CD14-positive monocyte (primary cell): ENCODE measurements around the gene SLC8A2. TPM values are rescaled to one million over a fixed set of nuclear protein-coding genes. Genes with fewer than 3 reads are reported as not detected.

Source experiments
- DNase-seq, 3 donors: peaks; one replicate each; pipeline ENCODE4 v3.0.0-alpha.2; 2011 to 2022
- H2AFZ ChIP-seq: 2 replicates; pipeline ENCODE4 v1.6.0; 2012; ENCODE audit warnings: mild to moderate bottlenecking, low read depth, low read length, inconsistent platforms; ENCODE audit not compliant: insufficient read depth, poor library complexity, severe bottlenecking
- H3K27ac ChIP-seq, 2 donors: 1 replicate in 1 of 2; 2 replicates in 1 of 2; pipeline ENCODE4 v1.5.1; 2012 to 2013; ENCODE audit warnings: low read length in 2 of 2, control low read depth in 1 of 2, inconsistent platforms in 1 of 2, low read depth in 1 of 2, mild to moderate bottlenecking in 1 of 2
- H3K27me3 ChIP-seq, 2 donors: one replicate each; pipeline versions ENCODE4 v1.6.0 to v1.6.1; 2011 to 2013; ENCODE audit warnings: low read length in 2 of 2; ENCODE audit not compliant: control insufficient read depth in 2 of 2, insufficient read depth in 2 of 2
- H3K36me3 ChIP-seq, 2 donors: replicated peaks in 1 of 2; 1 replicate in 1 of 2; 2 replicates in 1 of 2; pipeline versions ENCODE4 v1.5.1 to v1.6.1; 2012 to 2013; ENCODE audit warnings: low read length in 2 of 2, control low read depth in 1 of 2, inconsistent platforms in 1 of 2, mild to moderate bottlenecking in 1 of 2; ENCODE audit not compliant: insufficient read depth in 2 of 2, control insufficient read depth in 1 of 2
- H3K4me1 ChIP-seq, 2 donors: 1 replicate in 1 of 2; 2 replicates in 1 of 2; pipeline versions ENCODE4 v1.5.1 to v1.6.1; 2012 to 2013; ENCODE audit warnings: low read length in 2 of 2, control low read depth in 1 of 2, inconsistent platforms in 1 of 2, mild to moderate bottlenecking in 1 of 2, moderate library complexity in 1 of 2; ENCODE audit not compliant: insufficient read depth in 2 of 2, control insufficient read depth in 1 of 2
- H3K4me2 ChIP-seq: replicated peaks from 2 replicates; pipeline ENCODE3; 2012; ENCODE audit warnings: low read length, moderate library complexity, mild to moderate bottlenecking; ENCODE audit not compliant: poor library complexity, severe bottlenecking; ENCODE audit errors: extremely low read depth
- H3K4me3 ChIP-seq, 3 experiments: fragments of 200-600 bp in 1 of 3; sonication (generic) in 1 of 3; replicated peaks in 1 of 3; 1 replicate in 2 of 3; 2 replicates in 1 of 3; pipeline ENCODE4 v1.5.1; 2011 to 2013; ENCODE audit warnings: low read length in 3 of 3, mild to moderate bottlenecking in 3 of 3, control low read depth in 2 of 3, low read depth in 2 of 3, inconsistent platforms in 1 of 3, moderate library complexity in 1 of 3
- H3K79me2 ChIP-seq: 2 replicates; pipeline ENCODE4 v1.6.0; 2012; ENCODE audit warnings: mild to moderate bottlenecking, control low read depth, inconsistent platforms, low read length, moderate library complexity; ENCODE audit not compliant: insufficient read depth
- H3K9ac ChIP-seq: 2 replicates; pipeline ENCODE4 v1.6.0; 2017; ENCODE audit warnings: low read length, mild to moderate bottlenecking; ENCODE audit not compliant: insufficient read depth, poor library complexity, severe bottlenecking
- H3K9me3 ChIP-seq, 2 donors: replicated peaks in 1 of 2; 1 replicate in 1 of 2; 2 replicates in 1 of 2; pipeline versions ENCODE4 v1.5.1 to v1.6.1; 2012 to 2013; ENCODE audit warnings: low read length in 2 of 2, control low read depth in 1 of 2; ENCODE audit not compliant: control insufficient read depth in 1 of 2, insufficient read depth in 1 of 2
- H4K20me1 ChIP-seq: 2 replicates; pipeline ENCODE4 v1.6.0; 2012; ENCODE audit warnings: mild to moderate bottlenecking, low read length, control low read depth, moderate library complexity; ENCODE audit not compliant: insufficient read depth
- H3K27ac Mint-ChIP-seq, 7 donors: one replicate each; pipeline ENCODE4 v1.8.0; 2020; ENCODE audit warnings: mild to moderate bottlenecking in 7 of 7, mixed read lengths in 7 of 7, moderate library complexity in 6 of 7, inconsistent platforms in 2 of 7
- H3K27me3 Mint-ChIP-seq, 3 donors: one replicate each; pipeline ENCODE4 v1.8.0; 2021 to 2022; ENCODE audit warnings: low read depth in 3 of 3, mild to moderate bottlenecking in 3 of 3, mixed read lengths in 3 of 3, moderate library complexity in 3 of 3, inconsistent platforms in 1 of 3
- H3K36me3 Mint-ChIP-seq, 2 donors: one replicate each; pipeline ENCODE4 v1.8.0; 2020; ENCODE audit warnings: mixed read lengths in 2 of 2, inconsistent platforms in 1 of 2, mild to moderate bottlenecking in 1 of 2
- H3K4me1 Mint-ChIP-seq: one replicate; pipeline ENCODE4 v1.8.0; 2020; ENCODE audit warnings: mild to moderate bottlenecking, mixed read lengths
- H3K4me3 Mint-ChIP-seq, 2 donors: one replicate each; pipeline ENCODE4 v1.8.0; 2020; ENCODE audit warnings: mild to moderate bottlenecking in 2 of 2, mixed read lengths in 2 of 2, moderate library complexity in 1 of 2
- H3K9me3 Mint-ChIP-seq, 7 donors: one replicate each; pipeline ENCODE4 v1.8.0; 2020 to 2022; ENCODE audit warnings: mixed read lengths in 7 of 7, mild to moderate bottlenecking in 6 of 7, moderate library complexity in 6 of 7, inconsistent platforms in 2 of 7
- CTCF ChIP-seq: fragments of 200-600 bp; IDR thresholded peaks from one replicate; pipeline ENCODE4 v1.8.0; 2022; ENCODE audit warnings: antibody characterized with exemption, mild to moderate bottlenecking
- WGBS: methylation state at CpG from one replicate; pipeline ENCODE4 v1.1.5; 2013; ENCODE audit warnings: missing lambda C conversion rate; ENCODE audit not compliant: insufficient coverage; 5-methylcytosine and 5-hydroxymethylcytosine counted together
- intact Hi-C, 2 donors: fragments of 100-400 bp; cut with micrococcal nuclease; formaldehyde crosslinking; loops; one replicate each; pipeline versions ENCODE4 v1.15.0 to v1.15.1; 2023
- polyA plus RNA-seq, 3 donors: library from polyadenylated mRNA; depleted of rRNA in 1 of 3; unstranded in 2 of 3; stranded (reverse) in 1 of 3; fragments of 300-500 nt in 2 of 3; fragments of >200 nt in 1 of 3; fragmentation: Illumina TruSeq in 2 of 3; gene quantifications; 1 replicate in 2 of 3; 2 replicates in 1 of 3; pipeline ENCODE4 v1.2.3, GENCODE V29; 2012 to 2021

The SLC8A2 gene
- polyA plus RNA-seq, 3 donors, result not detected

GRCh38 chr19:47435196-47435595 is 36.5 kb downstream of the SLC8A2 start:
- H3K27me3 ChIP-seq, result peaks cover 5 to 23% of the 10 kb centered on the region in 2 donors
- no peak overlapping the region for H3K27ac Mint-ChIP-seq
- no peak overlapping the region for H2AFZ ChIP-seq
- peaks cover 28 to 35% (median 31%) of the 10 kb centered on the region in 3 donors for H3K27me3 Mint-ChIP-seq
- H3K36me3 ChIP-seq, result no peaks in the 10 kb centered on the region
- H3K79me2 ChIP-seq, result no peaks in the 10 kb centered on the region
- H3K27ac ChIP-seq, result no peak overlapping the region
- H3K4me3 Mint-ChIP-seq, result no peak overlapping the region
- no peak overlapping the region for H3K9ac ChIP-seq
- peaks cover 3% of the 10 kb centered on the region for H3K4me1 Mint-ChIP-seq
- 60% methylated on average over 7 of the region's 16 CpGs for WGBS
- H4K20me1 ChIP-seq, result no peaks in the 10 kb centered on the region
- H3K4me3 ChIP-seq, result no peak overlapping the region
- intact Hi-C loops, result loop anchor here (5.0 to 10.0 kb wide), 2 partner anchors 80 to 82 kb away; partner anchors contain the start of gene NAPA (in 2 of the 2)
- H3K36me3 Mint-ChIP-seq, result no peaks in the 10 kb centered on the region
- peaks cover 0 to 4% of the 10 kb centered on the region in 2 donors for H3K9me3 ChIP-seq
- no peak overlapping the region for H3K4me2 ChIP-seq
- DNase-seq, result no peak
- peaks cover 3 to 5% of the 10 kb centered on the region in 2 donors for H3K4me1 ChIP-seq
- TF ChIP-seq CTCF, result no peak
- peaks cover 0 to 13% (median 9%) of the 10 kb centered on the region in 7 donors for H3K9me3 Mint-ChIP-seq

GRCh38 chr19:47434088-47434487 is 37.6 kb downstream of the SLC8A2 start:
- H3K27ac ChIP-seq, result no peak overlapping the region
- H3K27me3 ChIP-seq, result peaks cover 12 to 34% of the 10 kb centered on the region in 2 donors
- no peak overlapping the region for H2AFZ ChIP-seq
- 77% methylated on average over 4 of the region's 7 CpGs for WGBS
- peaks cover 0 to 17% (median 11%) of the 10 kb centered on the region in 7 donors for H3K9me3 Mint-ChIP-seq
- H3K79me2 ChIP-seq, result no peaks in the 10 kb centered on the region
- intact Hi-C loops, result loop anchor here in 1 of 2 donors (10.0 kb wide), 1 partner anchor 81 kb away; the partner anchor contains the start of gene NAPA
- no peak overlapping the region for H3K9ac ChIP-seq
- no peak overlapping the region for H3K4me2 ChIP-seq
- H4K20me1 ChIP-seq, result no peaks in the 10 kb centered on the region
- peaks cover 29 to 41% (median 36%) of the 10 kb centered on the region in 3 donors for H3K27me3 Mint-ChIP-seq
- DNase-seq, result no peak
- H3K9me3 ChIP-seq, result peaks cover 0 to 11% of the 10 kb centered on the region in 2 donors
- peaks cover 9% of the 10 kb centered on the region for H3K4me1 Mint-ChIP-seq
- no peak for TF ChIP-seq CTCF
- no peak overlapping the region for H3K4me3 ChIP-seq
- H3K36me3 ChIP-seq, result no peaks in the 10 kb centered on the region
- H3K4me1 ChIP-seq, result peaks cover 3 to 11% of the 10 kb centered on the region in 2 donors
- no peak overlapping the region for H3K4me3 Mint-ChIP-seq
- H3K27ac Mint-ChIP-seq, result peak overlapping the region in 1 of 7 donors; percentile 79
- H3K36me3 Mint-ChIP-seq, result peaks cover 0 to 2% of the 10 kb centered on the region in 2 donors
